Measurements from ENCODE around the gene AOC2. TPM values are rescaled to one million over a fixed set of nuclear protein-coding genes. Genes with fewer than 3 reads are reported as not detected.

AOC2 gene
- total and polyA plus RNA-seq, 2 of the 13 experiments (the other 11 are each of a cell fraction or from before 2014, with no cell fraction given): 1.2 to 3.3 TPM

- Histone ChIP-seq H4K20me1 (ENCODE audit: insufficient read depth, low read length) (no peaks in the 10 kb centered on the region), H3K79me2 (ENCODE audit: insufficient read depth, low read length) (no peaks in the 10 kb centered on the region), H3K27me3 (ENCODE audit: control insufficient read depth in 1 of 2, insufficient read depth in 2 of 2, low read length in 2 of 2) (no peaks in the 10 kb centered on the region), H3K9ac (ENCODE audit: insufficient read depth, low read depth, low read length) (no peak overlapping the region), H3K4me3 (replicated peaks in 1 of 3; ENCODE audit: insufficient read depth in 1 of 3, low read depth in 2 of 3, low read length in 3 of 3) (no peak overlapping the region), H3K4me2 (ENCODE audit: low read depth, low read length) (peak overlapping the region; percentile 23; the same call in 1 of the 2 replicates), H3K27ac (ENCODE audit: extremely low read length, insufficient read depth, low read length) (peak overlapping the region; percentile 5), H3K4me1 (ENCODE audit: insufficient read depth, low read length) (peaks cover 60% of the 10 kb centered on the region), H2AFZ (ENCODE audit: low read length) (no peak overlapping the region), H3K36me3 (replicated peaks in 1 of 2; ENCODE audit: control insufficient read depth in 1 of 2, insufficient read depth in 2 of 2, low read length in 2 of 2) (no peaks in the 10 kb centered on the region), H3K9me3 (ENCODE audit: low read length) (peaks cover 9% of the 10 kb centered on the region)
- in situ Hi-C loops (cut with HindIII; ENCODE audit: extremely low pct_ligation_motif_present, low pct_unique_long_range_greater_than_20kb) (no loop called here), intact Hi-C loops (cut with micrococcal nuclease; ENCODE audit: unreplicated experiment) (no loop called here)
- 97% methylated on average over 4 of the region's 4 CpGs for WGBS (ENCODE audit: low lambda C conversion rate)
- ChIA-PET POLR2A (no interaction called here), CTCF (ENCODE audit: low intra/inter-chr PET ratio, low total read pairs) (no interaction called here)
- FAIRE-seq (no peak), DNase-seq (ENCODE audit: low spot score) (no peak), ATAC-seq (no peak)
- BruUV-seq (replicated peaks): no TSS peak
- TF ChIP-seq EZH2 (conservative IDR thresholded peaks at IDR 0.05; ENCODE audit: low read depth, low read length) (no peak), BRD4 (CRISPR knock-in tag; IDR thresholded peaks at IDR 0.05) (no peak), YEATS2 (CRISPR knock-in tag; IDR thresholded peaks at IDR 0.05; ENCODE audit: borderline replicate concordance) (no peak), PRMT3 (CRISPR knock-in tag; IDR thresholded peaks at IDR 0.05; ENCODE audit: borderline replicate concordance, low read depth) (no peak), ZNF878 (CRISPR knock-in tag; IDR thresholded peaks at IDR 0.05) (no peak), HMG20B (CRISPR knock-in tag; conservative IDR thresholded peaks at IDR 0.05) (no peak), ZZZ3 (CRISPR knock-in tag; IDR thresholded peaks at IDR 0.05; ENCODE audit: borderline replicate concordance) (no peak), GLI4 (CRISPR knock-in tag; IDR thresholded peaks at IDR 0.05; ENCODE audit: borderline replicate concordance) (0 out of 2 replicates have a peak, but pooled peaks have one; percentile 33), NAIF1 (CRISPR knock-in tag; IDR thresholded peaks at IDR 0.05; ENCODE audit: borderline replicate concordance) (no peak), NFIB (CRISPR knock-in tag; IDR thresholded peaks at IDR 0.05; ENCODE audit: borderline replicate concordance) (no peak), CCDC6 (CRISPR knock-in tag; IDR thresholded peaks at IDR 0.05) (no peak), ARNT2 (CRISPR knock-in tag; IDR thresholded peaks at IDR 0.05; ENCODE audit: low read depth) (no peak), GPN1 (CRISPR knock-in tag; IDR thresholded peaks at IDR 0.05; ENCODE audit: borderline replicate concordance) (no peak), ZNF720 (CRISPR knock-in tag; IDR thresholded peaks at IDR 0.05) (no peak), ZNF782 (CRISPR knock-in tag; IDR thresholded peaks at IDR 0.05; ENCODE audit: borderline replicate concordance) (peak; percentile 18; the same call in 1 of the 2 replicates), NPAS2 (CRISPR knock-in tag; IDR thresholded peaks at IDR 0.05; ENCODE audit: borderline replicate concordance) (no peak), ZNF629 (CRISPR knock-in tag; conservative IDR thresholded peaks at IDR 0.05) (peak; percentile 74; the same call in 1 of the 2 replicates), ZNF354B (CRISPR knock-in tag; IDR thresholded peaks at IDR 0.05) (no peak), ZNF496 (CRISPR knock-in tag; IDR thresholded peaks at IDR 0.05; ENCODE audit: insufficient replicate concordance) (no peak)
- TF ChIP-seq, protein P1, sequence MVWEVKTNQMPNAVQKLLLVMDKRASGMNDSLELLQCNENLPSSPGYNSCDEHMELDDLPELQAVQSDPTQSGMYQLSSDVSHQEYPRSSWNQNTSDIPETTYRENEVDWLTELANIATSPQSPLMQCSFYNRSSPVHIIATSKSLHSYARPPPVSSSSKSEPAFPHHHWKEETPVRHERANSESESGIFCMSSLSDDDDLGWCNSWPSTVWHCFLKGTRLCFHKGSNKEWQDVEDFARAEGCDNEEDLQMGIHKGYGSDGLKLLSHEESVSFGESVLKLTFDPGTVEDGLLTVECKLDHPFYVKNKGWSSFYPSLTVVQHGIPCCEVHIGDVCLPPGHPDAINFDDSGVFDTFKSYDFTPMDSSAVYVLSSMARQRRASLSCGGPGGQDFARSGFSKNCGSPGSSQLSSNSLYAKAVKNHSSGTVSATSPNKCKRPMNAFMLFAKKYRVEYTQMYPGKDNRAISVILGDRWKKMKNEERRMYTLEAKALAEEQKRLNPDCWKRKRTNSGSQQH (CRISPR knock-in tag; IDR thresholded peaks at IDR 0.05; ENCODE audit: low read depth): no peak
- TF ChIP-seq, protein P2, sequence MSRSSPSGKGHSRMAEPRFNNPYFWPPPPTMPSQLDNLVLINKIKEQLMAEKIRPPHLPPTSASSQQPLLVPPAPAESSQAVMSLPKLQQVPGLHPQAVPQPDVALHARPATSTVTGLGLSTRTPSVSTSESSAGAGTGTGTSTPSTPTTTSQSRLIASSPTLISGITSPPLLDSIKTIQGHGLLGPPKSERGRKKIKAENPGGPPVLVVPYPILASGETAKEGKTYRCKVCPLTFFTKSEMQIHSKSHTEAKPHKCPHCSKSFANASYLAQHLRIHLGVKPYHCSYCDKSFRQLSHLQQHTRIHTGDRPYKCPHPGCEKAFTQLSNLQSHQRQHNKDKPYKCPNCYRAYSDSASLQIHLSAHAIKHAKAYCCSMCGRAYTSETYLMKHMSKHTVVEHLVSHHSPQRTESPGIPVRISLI (CRISPR knock-in tag; IDR thresholded peaks at IDR 0.05; ENCODE audit: borderline replicate concordance): no peak
- TF ChIP-seq, protein P3, sequence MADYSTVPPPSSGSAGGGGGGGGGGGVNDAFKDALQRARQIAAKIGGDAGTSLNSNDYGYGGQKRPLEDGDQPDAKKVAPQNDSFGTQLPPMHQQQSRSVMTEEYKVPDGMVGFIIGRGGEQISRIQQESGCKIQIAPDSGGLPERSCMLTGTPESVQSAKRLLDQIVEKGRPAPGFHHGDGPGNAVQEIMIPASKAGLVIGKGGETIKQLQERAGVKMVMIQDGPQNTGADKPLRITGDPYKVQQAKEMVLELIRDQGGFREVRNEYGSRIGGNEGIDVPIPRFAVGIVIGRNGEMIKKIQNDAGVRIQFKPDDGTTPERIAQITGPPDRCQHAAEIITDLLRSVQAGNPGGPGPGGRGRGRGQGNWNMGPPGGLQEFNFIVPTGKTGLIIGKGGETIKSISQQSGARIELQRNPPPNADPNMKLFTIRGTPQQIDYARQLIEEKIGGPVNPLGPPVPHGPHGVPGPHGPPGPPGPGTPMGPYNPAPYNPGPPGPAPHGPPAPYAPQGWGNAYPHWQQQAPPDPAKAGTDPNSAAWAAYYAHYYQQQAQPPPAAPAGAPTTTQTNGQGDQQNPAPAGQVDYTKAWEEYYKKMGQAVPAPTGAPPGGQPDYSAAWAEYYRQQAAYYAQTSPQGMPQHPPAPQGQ (CRISPR knock-in tag; IDR thresholded peaks at IDR 0.05; ENCODE audit: borderline replicate concordance): no peak
Observed at GRCh38 chr17:42871647-42872046, 27.3 kb downstream of the AOC2 start.

Measured in HepG2 (cell line).